ENCODE results near the gene ACAP3.

The ACAP3 gene

DNA sequence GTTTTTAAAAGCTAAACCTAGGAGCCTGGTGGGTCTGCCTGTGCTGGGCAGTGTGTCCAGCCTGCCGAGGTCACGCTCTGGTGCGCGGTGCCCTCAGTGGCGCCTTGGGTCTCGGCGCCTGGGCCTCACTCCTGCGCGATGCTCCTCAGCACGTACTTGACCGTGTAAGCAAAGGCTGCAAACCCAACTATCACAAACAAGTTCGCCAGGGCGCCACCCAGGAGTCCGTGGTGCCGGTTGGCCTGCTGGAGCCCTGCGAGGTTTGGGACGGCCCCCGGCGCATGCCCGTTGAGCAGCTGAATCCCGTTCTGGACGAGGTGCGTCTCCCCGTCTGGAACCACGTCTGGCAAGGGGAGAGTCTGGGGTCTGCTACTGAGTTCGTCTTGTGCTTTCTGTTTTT, 52.7 kb downstream of the ACAP3 start:
- no peaks in the 10 kb centered on the region for H3K27me3 ChIP-seq (ENCODE audit: insufficient read depth, low read length, poor library complexity, severe bottlenecking)
- H2AFZ ChIP-seq (ENCODE audit: low read length), result no peak overlapping the region
- no peak overlapping the region for H3K9ac ChIP-seq (ENCODE audit: low read depth, low read length, poor library complexity, severe bottlenecking)
- no peaks in the 10 kb centered on the region for H4K20me1 ChIP-seq (ENCODE audit: insufficient read depth, low read length, poor library complexity, severe bottlenecking)
- no peak for TF ChIP-seq EZH2phosphoT487 (IDR thresholded peaks at IDR 0.05; ENCODE audit: borderline replicate concordance)
- TF ChIP-seq, protein P1, sequence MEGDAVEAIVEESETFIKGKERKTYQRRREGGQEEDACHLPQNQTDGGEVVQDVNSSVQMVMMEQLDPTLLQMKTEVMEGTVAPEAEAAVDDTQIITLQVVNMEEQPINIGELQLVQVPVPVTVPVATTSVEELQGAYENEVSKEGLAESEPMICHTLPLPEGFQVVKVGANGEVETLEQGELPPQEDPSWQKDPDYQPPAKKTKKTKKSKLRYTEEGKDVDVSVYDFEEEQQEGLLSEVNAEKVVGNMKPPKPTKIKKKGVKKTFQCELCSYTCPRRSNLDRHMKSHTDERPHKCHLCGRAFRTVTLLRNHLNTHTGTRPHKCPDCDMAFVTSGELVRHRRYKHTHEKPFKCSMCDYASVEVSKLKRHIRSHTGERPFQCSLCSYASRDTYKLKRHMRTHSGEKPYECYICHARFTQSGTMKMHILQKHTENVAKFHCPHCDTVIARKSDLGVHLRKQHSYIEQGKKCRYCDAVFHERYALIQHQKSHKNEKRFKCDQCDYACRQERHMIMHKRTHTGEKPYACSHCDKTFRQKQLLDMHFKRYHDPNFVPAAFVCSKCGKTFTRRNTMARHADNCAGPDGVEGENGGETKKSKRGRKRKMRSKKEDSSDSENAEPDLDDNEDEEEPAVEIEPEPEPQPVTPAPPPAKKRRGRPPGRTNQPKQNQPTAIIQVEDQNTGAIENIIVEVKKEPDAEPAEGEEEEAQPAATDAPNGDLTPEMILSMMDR (conservative IDR thresholded peaks at IDR 0.05; ENCODE audit: low read length), result no peak
- peaks cover 4% of the 10 kb centered on the region; the same call in 1 of the 2 replicates for H3K79me2 ChIP-seq (ENCODE audit: insufficient read depth, low read length)
- peaks cover 27% of the 10 kb centered on the region; the same call in 1 of the 2 replicates for H3K36me3 ChIP-seq (ENCODE audit: insufficient read depth, low read length)
- H3K9me2 ChIP-seq (replicated peaks; ENCODE audit: low read depth, low read length), result no peaks in the 10 kb centered on the region
- no peak overlapping the region for H3K4me2 ChIP-seq (ENCODE audit: low read depth, low read length, poor library complexity, severe bottlenecking)
- H3K4me1 ChIP-seq (ENCODE audit: insufficient read depth, low read length, poor library complexity, severe bottlenecking), result peaks cover 13% of the 10 kb centered on the region
- no peak overlapping the region for H3K4me3 ChIP-seq (ENCODE audit: low read length, poor library complexity, severe bottlenecking)
- no peaks in the 10 kb centered on the region for H3F3A ChIP-seq (ENCODE audit: low read depth)
- no peaks in the 10 kb centered on the region for H3K9me3 ChIP-seq (ENCODE audit: insufficient read depth, low read depth, low read length)

DNA sequence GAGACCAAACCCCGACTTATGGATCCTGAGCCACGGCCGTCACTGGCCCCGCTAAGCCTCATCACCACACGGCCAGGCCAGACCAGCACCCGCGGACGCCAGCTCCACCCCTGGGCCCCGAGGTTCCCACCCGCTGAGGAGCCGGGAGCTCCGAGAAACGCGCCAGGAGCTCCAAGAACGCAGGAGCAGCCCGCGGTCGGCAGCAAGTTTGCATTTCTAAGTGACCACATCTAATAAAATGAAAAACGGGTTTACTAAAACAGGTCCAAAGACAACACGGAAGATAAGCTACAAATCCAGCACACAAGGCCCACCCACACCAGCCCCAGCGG, 53.1 kb downstream of the ACAP3 start:
- Histone ChIP-seq H3K4me2 (ENCODE audit: low read depth, low read length, poor library complexity, severe bottlenecking) (no peak overlapping the region), H4K20me1 (ENCODE audit: insufficient read depth, low read length, poor library complexity, severe bottlenecking) (no peaks in the 10 kb centered on the region), H3K79me2 (ENCODE audit: insufficient read depth, low read length) (peaks cover 4% of the 10 kb centered on the region; the same call in 1 of the 2 replicates), H2AFZ (ENCODE audit: low read length) (no peak overlapping the region), H3K9ac (ENCODE audit: low read depth, low read length, poor library complexity, severe bottlenecking) (no peak overlapping the region), H3K9me2 (replicated peaks; ENCODE audit: low read depth, low read length) (no peaks in the 10 kb centered on the region), H3K36me3 (ENCODE audit: insufficient read depth, low read length) (peaks cover 27% of the 10 kb centered on the region; the same call in 1 of the 2 replicates), H3F3A (ENCODE audit: low read depth) (no peaks in the 10 kb centered on the region), H3K4me1 (ENCODE audit: insufficient read depth, low read length, poor library complexity, severe bottlenecking) (peaks cover 13% of the 10 kb centered on the region), H3K27me3 (ENCODE audit: insufficient read depth, low read length, poor library complexity, severe bottlenecking) (no peaks in the 10 kb centered on the region), H3K4me3 (ENCODE audit: low read length, poor library complexity, severe bottlenecking) (no peak overlapping the region), H3K9me3 (ENCODE audit: insufficient read depth, low read depth, low read length) (no peaks in the 10 kb centered on the region)
- TF ChIP-seq, protein P1 (conservative IDR thresholded peaks at IDR 0.05; ENCODE audit: low read length), result no peak
- TF ChIP-seq EZH2phosphoT487 (IDR thresholded peaks at IDR 0.05; ENCODE audit: borderline replicate concordance), result no peak

DNA sequence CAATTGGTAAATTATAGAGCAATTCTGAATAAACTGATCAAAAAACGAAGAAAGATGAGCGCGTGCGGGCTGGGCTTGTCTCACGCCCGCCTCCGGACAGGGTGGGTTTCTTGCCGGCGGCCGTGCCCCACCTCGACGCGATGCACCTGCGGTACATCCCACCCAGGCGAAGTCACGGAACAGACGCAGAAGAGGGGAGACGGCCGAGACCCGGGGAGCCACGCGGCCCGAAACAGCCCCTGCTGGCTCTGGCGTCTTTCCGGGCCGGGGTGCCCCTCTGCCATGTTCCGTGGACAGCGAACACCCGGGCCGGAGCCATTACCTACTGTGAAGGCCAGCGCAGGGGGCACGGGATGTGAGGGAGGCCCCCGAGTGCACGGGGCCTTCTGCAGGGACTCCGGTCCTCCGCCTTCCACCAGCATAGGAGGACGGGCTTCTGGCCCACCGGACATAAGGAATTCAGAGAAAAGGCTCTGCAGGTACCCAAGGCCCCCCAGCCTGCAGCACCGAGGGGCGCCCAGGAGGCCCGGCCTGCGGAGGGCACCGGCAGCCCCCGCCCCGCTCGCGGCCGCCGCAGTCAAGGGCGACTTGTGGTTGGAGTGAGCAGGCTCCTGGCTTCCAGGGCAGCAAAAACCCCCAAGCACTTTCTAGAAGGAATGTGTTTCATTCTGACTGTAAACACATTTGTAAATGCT, 53.6 kb downstream of the ACAP3 start:
- peaks cover 13% of the 10 kb centered on the region for H3K4me1 ChIP-seq (ENCODE audit: insufficient read depth, low read length, poor library complexity, severe bottlenecking)
- H4K20me1 ChIP-seq (ENCODE audit: insufficient read depth, low read length, poor library complexity, severe bottlenecking), result no peaks in the 10 kb centered on the region
- H3K79me2 ChIP-seq (ENCODE audit: insufficient read depth, low read length), result peaks cover 4% of the 10 kb centered on the region; the same call in 1 of the 2 replicates
- H3K4me3 ChIP-seq (ENCODE audit: low read length, poor library complexity, severe bottlenecking), result no peak overlapping the region
- no peak overlapping the region for H2AFZ ChIP-seq (ENCODE audit: low read length)
- H3F3A ChIP-seq (ENCODE audit: low read depth), result no peaks in the 10 kb centered on the region
- TF ChIP-seq, protein P1 (conservative IDR thresholded peaks at IDR 0.05; ENCODE audit: low read length), result no peak
- TF ChIP-seq EZH2phosphoT487 (IDR thresholded peaks at IDR 0.05; ENCODE audit: borderline replicate concordance), result no peak
- no peak overlapping the region for H3K9ac ChIP-seq (ENCODE audit: low read depth, low read length, poor library complexity, severe bottlenecking)
- peaks cover 22% of the 10 kb centered on the region; the same call in 1 of the 2 replicates for H3K36me3 ChIP-seq (ENCODE audit: insufficient read depth, low read length)
- H3K4me2 ChIP-seq (ENCODE audit: low read depth, low read length, poor library complexity, severe bottlenecking), result no peak overlapping the region
- no peaks in the 10 kb centered on the region for H3K27me3 ChIP-seq (ENCODE audit: insufficient read depth, low read length, poor library complexity, severe bottlenecking)
- H3K9me3 ChIP-seq (ENCODE audit: insufficient read depth, low read depth, low read length), result no peaks in the 10 kb centered on the region
- H3K9me2 ChIP-seq (replicated peaks; ENCODE audit: low read depth, low read length), result no peaks in the 10 kb centered on the region

Data from Loucy (cell line).